Body of pancreas (tissue), 4 donors: ENCODE measurements around the gene PRX. TPM values are rescaled to one million over a fixed set of nuclear protein-coding genes. Genes with fewer than 3 reads are reported as not detected.
A peak's percentile ranks its signal among the peaks of the same experiment; 100 is the strongest.

ENCODE experiments used
- ATAC-seq: fragments of 150-250 bp; one replicate; pipeline ENCODE4 v1.9.1; 2016
- DNase-seq, 4 donors: peaks; one replicate each; pipeline ENCODE4 v3.0.0-alpha.2; 2019
- H3K27ac ChIP-seq, 4 donors: fragments of 200-600 bp; sonication (generic); 1 replicate in 3 of 4; 2 replicates in 1 of 4; pipeline versions ENCODE4 v1.5.1 to v1.6.1; 2016 to 2019; ENCODE audit warnings: mild to moderate bottlenecking in 1 of 4, mixed read lengths in 1 of 4, moderate library complexity in 1 of 4
- H3K27me3 ChIP-seq, 2 donors: fragments of 200-600 bp; sonication (generic); one replicate each; pipeline ENCODE4 v1.6.0; 2016; ENCODE audit warnings: mild to moderate bottlenecking in 1 of 2
- H3K36me3 ChIP-seq, 2 donors: fragments of 200-600 bp; sonication (generic); replicated peaks in 1 of 2; 2 replicates each; pipeline ENCODE4 v1.5.1; 2016; ENCODE audit warnings: low read depth in 2 of 2; ENCODE audit not compliant: insufficient read depth in 1 of 2
- H3K4me1 ChIP-seq: fragments of 200-600 bp; sonication (generic); one replicate; pipeline ENCODE4 v1.6.0; 2016
- H3K4me3 ChIP-seq, 2 donors: fragments of 200-600 bp; sonication (generic); 1 replicate in 1 of 2; 2 replicates in 1 of 2; pipeline ENCODE4 v1.5.1; 2016 to 2019
- H3K9me3 ChIP-seq, 3 donors: fragments of 200-600 bp; sonication (generic); 1 replicate in 2 of 3; 2 replicates in 1 of 3; pipeline ENCODE4 v1.5.1; 2016
- CTCF ChIP-seq, 7 experiments: fragments of 450-650 bp in 4 of 7; fragments of 200-600 bp in 3 of 7; sonication (generic) in 3 of 7; IDR thresholded peaks; one replicate each; pipeline ENCODE4 v1.5.1; 2016 to 2019; ENCODE audit warnings: antibody characterized with exemption in 7 of 7
- POLR2A ChIP-seq, 3 donors: fragments of 450-650 bp; IDR thresholded peaks; one replicate each; pipeline ENCODE4 v1.6.1; 2016; ENCODE audit warnings: antibody characterized with exemption in 3 of 3, mild to moderate bottlenecking in 2 of 3
- WGBS, 2 donors: methylation state at CpG; one replicate each; pipeline ENCODE4 v1.1.5; 2017; 5-methylcytosine and 5-hydroxymethylcytosine counted together
- intact Hi-C: fragments of 100-400 bp; cut with DNase I; formaldehyde crosslinking; loops from one replicate; pipeline ENCODE4 v1.15.1; 2023
- total RNA-seq, 2 donors: library from RNA; depleted of rRNA; stranded (reverse); fragments of >200 nt; gene quantifications; one replicate each; pipeline ENCODE4 v1.1.0, GENCODE V29; 2016

Gene PRX
- total RNA-seq, 2 donors from 2014 or later, result 5.7 to 14.8 TPM

- DNase-seq (no peak), ATAC-seq (no peak)
- Histone ChIP-seq H3K36me3 (no peaks in the 10 kb centered on the region), H3K9me3 (no peaks in the 10 kb centered on the region), H3K4me1 (no peaks in the 10 kb centered on the region), H3K27me3 (no peaks in the 10 kb centered on the region), H3K27ac (no peak overlapping the region), H3K4me3 (no peak overlapping the region)
- WGBS, 2 donors, result 76 to 81% methylated on average over 15 to 29 of the region's 41 CpGs
- TF ChIP-seq CTCF (IDR thresholded peaks at IDR 0.05), result no peak
- no peak for TF ChIP-seq POLR2A (IDR thresholded peaks at IDR 0.05)
- intact Hi-C loops, result no loop called here
Measured at GRCh38 chr19:40393894-40394815, 19.0 kb downstream of the PRX start.

- Histone ChIP-seq H3K4me3 (no peak overlapping the region), H3K9me3 (no peaks in the 10 kb centered on the region), H3K27me3 (no peaks in the 10 kb centered on the region), H3K4me1 (no peaks in the 10 kb centered on the region), H3K27ac (no peak overlapping the region), H3K36me3 (no peaks in the 10 kb centered on the region)
- ATAC-seq (no peak), DNase-seq (peak in 3 of 4 donors; percentile 25 to 38 (median 33))
- 38 to 39% methylated on average over 7 to 9 of the region's 9 CpGs for WGBS, 2 donors
- intact Hi-C loops, result no loop called here
- TF ChIP-seq POLR2A (IDR thresholded peaks at IDR 0.05) (no peak), CTCF (IDR thresholded peaks at IDR 0.05) (peak in 4 of 7 experiments; percentile 15 to 36 (median 20))
Measured at GRCh38 chr19:40392894-40393517, 20.2 kb downstream of the PRX start.

GRCh38 chr19:40392123-40392522 is 21.1 kb downstream of the PRX start:
- no peak overlapping the region for H3K4me3 ChIP-seq
- TF ChIP-seq CTCF (IDR thresholded peaks at IDR 0.05) (no peak), POLR2A (IDR thresholded peaks at IDR 0.05) (no peak)
- H3K27me3 ChIP-seq, result no peaks in the 10 kb centered on the region
- no peak overlapping the region for H3K27ac ChIP-seq
- WGBS, 2 donors, result 78 to 88% methylated on average over 8 of the region's 8 CpGs
- DNase-seq (no peak), ATAC-seq (no peak)
- intact Hi-C loops, result no loop called here
- H3K9me3 ChIP-seq, result no peaks in the 10 kb centered on the region
- H3K36me3 ChIP-seq, result no peaks in the 10 kb centered on the region
- no peaks in the 10 kb centered on the region for H3K4me1 ChIP-seq

- no peak within 1 kb of the TSS for H3K4me3 ChIP-seq
Measured at GRCh38 chr19:40390084-40390742, 23.0 kb downstream of the PRX start, which contains the start of gene HIPK4. Gene HIPK4 (minus strand): TSS chr19:40390181. CDS start chr19:40389902, 279 bp downstream.

More at GRCh38 chr19:40390084-40390742, 23.0 kb downstream of the PRX start, which contains the start of gene HIPK4:
- no peaks in the 10 kb centered on the region for H3K27me3 ChIP-seq
- ATAC-seq (no peak), DNase-seq (no peak)
- H3K27ac ChIP-seq, result no peak within 1 kb of the TSS
- TF ChIP-seq CTCF (IDR thresholded peaks at IDR 0.05) (no peak), POLR2A (IDR thresholded peaks at IDR 0.05) (no peak)
- intact Hi-C loops, result no loop called here
- no peaks in the 10 kb centered on the region for H3K4me1 ChIP-seq
- no peaks in the 10 kb centered on the region for H3K9me3 ChIP-seq
- no peaks in the 10 kb centered on the region for H3K36me3 ChIP-seq
- 80 to 87% methylated on average over 8 to 10 of the region's 10 CpGs for WGBS, 2 donors
